GM18858 (cell line): ENCODE measurements around the gene KIDINS220.
A peak's percentile ranks its signal among the peaks of the same experiment; 100 is the strongest.

Experiments used
- ATAC-seq: cut with Tn5 transposase; IDR thresholded peaks from one replicate; pipeline ENCODE4 v1.9.1; 2021; ENCODE audit not compliant: unreplicated experiment

The KIDINS220 gene

GRCh38 chr2:8699839-8700238, 137.6 kb downstream of the KIDINS220 start:
- ATAC-seq = no peak

- no peak for ATAC-seq
Observed at GRCh38 chr2:8697190-8697589, 140.2 kb downstream of the KIDINS220 start.

- no peak for ATAC-seq
Observed at GRCh38 chr2:8694737-8695136, 142.7 kb downstream of the KIDINS220 start.

- no peak for ATAC-seq
Observed at GRCh38 chr2:8693157-8693821, 144.1 kb downstream of the KIDINS220 start.

- ATAC-seq = no peak
Observed at GRCh38 chr2:8692783-8693156, 144.6 kb downstream of the KIDINS220 start.

GRCh38 chr2:8691859-8692437, 145.5 kb downstream of the KIDINS220 start:
- no peak for ATAC-seq

- ATAC-seq = no peak
Observed at GRCh38 chr2:8685697-8686358, 151.6 kb downstream of the KIDINS220 start.

- ATAC-seq = no peak
Observed at GRCh38 chr2:8684878-8685696, 152.3 kb downstream of the KIDINS220 start.

GRCh38 chr2:8684540-8684877, 152.9 kb downstream of the KIDINS220 start:
- no peak for ATAC-seq

GRCh38 chr2:8682719-8683667, 154.4 kb downstream of the KIDINS220 start:
- no peak for ATAC-seq

- peak; percentile 58 for ATAC-seq
Observed at GRCh38 chr2:8681786-8682692, 155.4 kb downstream of the KIDINS220 start, which contains the start of gene ID2. TSS of gene ID2 (plus strand) at chr2:8682056. CDS start at chr2:8682166, 110 bp downstream.

- ATAC-seq = no peak
Observed at GRCh38 chr2:8680822-8681760, 156.3 kb downstream of the KIDINS220 start.

GRCh38 chr2:8679827-8680731, 157.3 kb downstream of the KIDINS220 start:
- ATAC-seq = no peak

GRCh38 chr2:8679567-8679826, 157.9 kb downstream of the KIDINS220 start:
- no peak for ATAC-seq
